Subcutaneous abdominal adipose tissue (tissue), 5 donors: ENCODE data around the gene RCAN2.

Experiments used
- H3K27ac ChIP-seq: one replicate; pipeline ENCODE4 v1.7.0; 2013; ENCODE audit warnings: low read depth, mild to moderate bottlenecking, inconsistent platforms, low read length, moderate library complexity
- H3K27me3 ChIP-seq, 5 donors: one replicate each; pipeline ENCODE4 v1.7.0; 2013; ENCODE audit warnings: low read length in 5 of 5, inconsistent platforms in 1 of 5; ENCODE audit not compliant: control insufficient read depth in 5 of 5, insufficient read depth in 4 of 5
- H3K36me3 ChIP-seq, 5 donors: one replicate each; pipeline ENCODE4 v1.7.0; 2013; ENCODE audit warnings: low read length in 5 of 5; ENCODE audit not compliant: control insufficient read depth in 5 of 5, insufficient read depth in 5 of 5
- H3K4me1 ChIP-seq, 5 donors: one replicate each; pipeline ENCODE4 v1.7.0; 2013; ENCODE audit warnings: low read length in 5 of 5, mild to moderate bottlenecking in 3 of 5, moderate library complexity in 1 of 5; ENCODE audit not compliant: control insufficient read depth in 5 of 5, insufficient read depth in 5 of 5
- H3K4me3 ChIP-seq, 5 donors: one replicate each; pipeline ENCODE4 v1.7.0; 2013; ENCODE audit warnings: low read length in 5 of 5, low read depth in 1 of 5
- H3K9ac ChIP-seq, 5 donors: one replicate each; pipeline ENCODE4 v1.7.0; 2013; ENCODE audit warnings: low read length in 5 of 5, mild to moderate bottlenecking in 4 of 5, moderate library complexity in 3 of 5
- H3K9me3 ChIP-seq, 5 donors: one replicate each; pipeline ENCODE4 v1.7.0; 2013; ENCODE audit warnings: low read length in 5 of 5; ENCODE audit not compliant: control insufficient read depth in 5 of 5
- donor health status: healthy.
- donor health status: healthy.
- donor health status: healthy.
- donor health status: healthy.
- donor health status: healthy.

RCAN2 gene

GRCh38 chr6:46273911-46274310, 217.3 kb downstream of the RCAN2 start:
- Histone ChIP-seq H3K36me3 (no peaks in the 10 kb centered on the region), H3K4me1 (peaks cover 0 to 14% (median 5%) of the 10 kb centered on the region in 5 donors), H3K27me3 (no peaks in the 10 kb centered on the region), H3K9ac (no peak overlapping the region), H3K27ac (no peak overlapping the region), H3K4me3 (no peak overlapping the region), H3K9me3 (no peaks in the 10 kb centered on the region)

- no peak overlapping the region for H3K9ac ChIP-seq
- H3K27ac ChIP-seq, result no peak overlapping the region
- H3K4me1 ChIP-seq, result peaks cover 0 to 16% (median 5%) of the 10 kb centered on the region in 5 donors
- H3K9me3 ChIP-seq, result no peaks in the 10 kb centered on the region
- H3K36me3 ChIP-seq, result no peaks in the 10 kb centered on the region
- H3K27me3 ChIP-seq, result no peaks in the 10 kb centered on the region
- H3K4me3 ChIP-seq, result no peak overlapping the region
Measured at GRCh38 chr6:46271728-46272127, 219.5 kb downstream of the RCAN2 start.

- Histone ChIP-seq H3K27ac (no peak overlapping the region), H3K9ac (no peak overlapping the region), H3K9me3 (no peaks in the 10 kb centered on the region), H3K4me3 (no peak overlapping the region), H3K36me3 (no peaks in the 10 kb centered on the region), H3K27me3 (no peaks in the 10 kb centered on the region), H3K4me1 (peaks cover 0 to 16% (median 5%) of the 10 kb centered on the region in 5 donors)
Measured at GRCh38 chr6:46271107-46271506, 220.1 kb downstream of the RCAN2 start.

DNA sequence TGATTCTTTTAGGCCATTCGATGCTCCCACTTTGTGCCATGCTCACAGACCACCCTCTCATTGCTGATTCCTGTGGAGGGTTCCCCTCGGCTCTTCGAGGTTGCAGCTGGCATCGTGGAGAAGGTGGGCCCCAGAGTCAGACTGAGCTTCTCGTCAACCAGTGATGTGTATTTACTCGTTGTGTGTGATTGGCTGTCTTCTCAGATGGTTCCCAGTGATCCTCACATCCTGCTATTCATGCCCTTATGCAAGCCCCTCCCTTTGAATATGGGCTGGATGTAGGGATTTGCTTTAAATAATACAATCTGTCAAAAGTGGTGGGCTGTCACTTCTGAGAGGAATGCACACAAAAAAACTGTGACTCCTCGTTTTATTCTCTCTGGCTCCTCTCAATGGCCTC, 220.9 kb downstream of the RCAN2 start:
- no peaks in the 10 kb centered on the region for H3K27me3 ChIP-seq
- H3K9ac ChIP-seq, result no peak overlapping the region
- H3K9me3 ChIP-seq, result no peaks in the 10 kb centered on the region
- no peak overlapping the region for H3K27ac ChIP-seq
- H3K36me3 ChIP-seq, result no peaks in the 10 kb centered on the region
- no peak overlapping the region for H3K4me3 ChIP-seq
- peaks cover 0 to 16% (median 5%) of the 10 kb centered on the region in 5 donors for H3K4me1 ChIP-seq

GRCh38 chr6:46269447-46270229, 221.6 kb downstream of the RCAN2 start:
- no peak overlapping the region for H3K9ac ChIP-seq
- no peaks in the 10 kb centered on the region for H3K36me3 ChIP-seq
- H3K9me3 ChIP-seq, result no peaks in the 10 kb centered on the region
- H3K27ac ChIP-seq, result no peak overlapping the region
- H3K4me3 ChIP-seq, result no peak overlapping the region
- H3K4me1 ChIP-seq, result peaks cover 0 to 16% (median 5%) of the 10 kb centered on the region in 5 donors
- no peaks in the 10 kb centered on the region for H3K27me3 ChIP-seq

GRCh38 chr6:46267515-46267914, 223.7 kb downstream of the RCAN2 start:
- Histone ChIP-seq H3K27ac (no peak overlapping the region), H3K4me1 (peaks cover 2 to 34% (median 20%) of the 10 kb centered on the region in 5 donors), H3K27me3 (no peaks in the 10 kb centered on the region), H3K9me3 (no peaks in the 10 kb centered on the region), H3K36me3 (no peaks in the 10 kb centered on the region), H3K9ac (no peak overlapping the region), H3K4me3 (no peak overlapping the region)

DNA sequence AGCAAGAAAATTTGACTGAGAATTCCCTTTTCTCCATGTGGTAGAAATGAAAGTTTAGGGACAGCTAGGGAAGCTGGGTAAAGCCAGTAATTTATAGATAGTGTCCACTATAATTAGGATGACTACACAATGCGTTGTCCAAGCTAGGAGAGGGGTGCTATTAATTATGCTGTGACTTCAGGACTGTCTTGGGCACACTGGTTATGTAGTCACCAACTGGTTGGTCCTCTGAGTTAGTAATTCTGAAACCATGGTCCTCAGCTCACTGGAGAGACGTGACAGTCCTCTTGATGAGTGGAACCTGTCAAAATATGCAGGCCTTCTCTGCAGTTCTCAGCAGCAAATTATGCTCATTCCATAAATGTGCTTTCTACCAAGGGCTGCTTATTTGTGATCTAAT, 225.9 kb downstream of the RCAN2 start:
- Histone ChIP-seq H3K27me3 (no peaks in the 10 kb centered on the region), H3K27ac (no peak overlapping the region), H3K4me1 (peaks cover 2 to 21% (median 14%) of the 10 kb centered on the region in 5 donors), H3K9ac (no peak overlapping the region), H3K36me3 (no peaks in the 10 kb centered on the region), H3K4me3 (no peak overlapping the region), H3K9me3 (no peaks in the 10 kb centered on the region)

GRCh38 chr6:46263707-46264086, 227.6 kb downstream of the RCAN2 start:
- Histone ChIP-seq H3K9me3 (no peaks in the 10 kb centered on the region), H3K4me3 (no peak overlapping the region), H3K9ac (no peak overlapping the region), H3K36me3 (no peaks in the 10 kb centered on the region), H3K27me3 (no peaks in the 10 kb centered on the region), H3K27ac (peak overlapping the region; percentile 7), H3K4me1 (peaks cover 2 to 21% (median 14%) of the 10 kb centered on the region in 5 donors)

DNA sequence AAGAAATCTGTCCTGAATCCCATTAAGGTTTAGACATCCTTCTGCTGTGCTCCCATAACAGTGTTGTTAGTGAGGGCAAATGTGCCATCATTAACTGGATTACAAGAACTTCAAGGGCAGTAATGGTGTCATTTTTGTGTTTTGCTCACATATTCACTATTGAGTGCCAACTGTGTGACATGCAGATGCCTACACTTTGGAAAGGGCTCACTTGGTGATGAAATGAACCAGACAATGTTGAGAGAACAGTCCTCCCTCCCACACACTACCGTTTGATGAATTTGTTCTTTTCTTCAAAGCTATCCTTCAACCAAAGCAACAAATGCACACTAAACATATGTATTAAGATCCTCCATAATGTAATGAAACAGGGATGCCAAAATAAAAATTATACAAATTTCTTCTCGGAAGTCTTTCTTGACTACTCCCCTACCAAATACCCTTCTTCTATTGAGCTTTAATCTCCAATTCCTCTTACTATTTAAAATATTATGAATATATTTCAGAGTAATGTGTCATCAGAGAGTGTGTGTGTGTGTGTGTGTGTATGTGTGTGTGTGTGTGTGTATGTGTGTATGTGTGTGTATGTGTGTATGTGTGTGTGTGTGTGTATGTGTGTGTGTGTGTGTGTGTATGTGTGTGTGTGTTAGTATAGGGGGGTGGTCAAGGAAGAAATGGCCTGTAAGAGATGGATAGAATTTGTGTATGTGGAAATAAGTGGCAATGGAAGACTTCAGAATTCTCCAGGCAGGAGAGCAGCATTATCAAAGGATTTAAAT, 228.1 kb downstream of the RCAN2 start:
- no peaks in the 10 kb centered on the region for H3K27me3 ChIP-seq
- H3K9me3 ChIP-seq, result no peaks in the 10 kb centered on the region
- peak overlapping the region; percentile 7 for H3K27ac ChIP-seq
- H3K36me3 ChIP-seq, result no peaks in the 10 kb centered on the region
- no peak overlapping the region for H3K4me3 ChIP-seq
- no peak overlapping the region for H3K9ac ChIP-seq
- H3K4me1 ChIP-seq, result peaks cover 2 to 18% (median 14%) of the 10 kb centered on the region in 5 donors

- no peaks in the 10 kb centered on the region for H3K36me3 ChIP-seq
- H3K27ac ChIP-seq, result no peak overlapping the region
- no peak overlapping the region for H3K9ac ChIP-seq
- no peaks in the 10 kb centered on the region for H3K9me3 ChIP-seq
- H3K4me1 ChIP-seq, result peaks cover 2 to 10% (median 5%) of the 10 kb centered on the region in 5 donors
- no peak overlapping the region for H3K4me3 ChIP-seq
- no peaks in the 10 kb centered on the region for H3K27me3 ChIP-seq
Measured at GRCh38 chr6:46258249-46258648, 233.0 kb downstream of the RCAN2 start.
